Erythroblast (primary cell): ENCODE measurements around the gene ESYT2.

Experiments
- DNase-seq, 2 experiments: peaks; one replicate each; lab custom pipeline; 2025; lab: John Stamatoyannopoulos, UW
- GATA1 ChIP-seq: IDR thresholded peaks from 2 replicates; pipeline ENCODE4 v1.6.1; 2011; ENCODE audit warnings: low read depth, mild to moderate bottlenecking, control low read depth, low read length, moderate library complexity
- POLR2A ChIP-seq: IDR thresholded peaks from 2 replicates; pipeline ENCODE4 v1.6.1; 2011; ENCODE audit warnings: mild to moderate bottlenecking, low read length

ESYT2 gene

DNA sequence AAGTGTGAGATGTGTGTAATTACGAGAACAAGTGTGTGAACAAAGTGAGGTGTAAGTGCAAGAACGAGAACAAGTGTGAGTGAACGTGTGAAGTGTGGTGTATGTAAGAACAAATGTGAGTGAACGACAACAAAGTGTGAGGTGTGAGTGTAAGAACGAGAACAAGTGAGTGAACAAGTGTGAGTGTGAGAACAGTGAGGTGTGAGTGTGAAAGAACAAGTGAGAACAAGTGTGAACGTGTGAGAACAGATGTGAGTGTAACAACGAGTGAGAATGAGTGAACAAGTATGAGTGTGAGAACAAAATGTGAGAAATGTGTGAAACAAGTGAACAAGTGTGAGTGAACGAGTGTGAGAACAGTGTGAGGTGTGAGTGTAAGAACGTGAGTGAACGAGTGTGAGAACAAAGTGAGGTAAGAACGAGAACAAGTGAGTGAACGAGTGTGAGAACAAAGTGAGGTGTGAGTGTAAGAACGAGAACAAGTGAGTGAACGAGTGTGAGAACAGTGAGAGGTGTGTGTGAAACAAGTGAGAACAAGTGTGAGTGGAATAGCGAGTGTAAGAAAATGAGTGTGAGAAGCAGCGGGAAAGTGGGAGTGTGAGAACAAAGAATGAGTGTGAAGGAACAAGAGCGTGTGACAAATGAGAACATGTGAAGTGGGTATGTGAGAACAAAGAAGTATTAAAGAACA, 47.2 kb downstream of the ESYT2 start:
- DNase-seq: peak; percentile 28 to 36
- no peak for TF ChIP-seq GATA1
- no peak for TF ChIP-seq POLR2A

DNA sequence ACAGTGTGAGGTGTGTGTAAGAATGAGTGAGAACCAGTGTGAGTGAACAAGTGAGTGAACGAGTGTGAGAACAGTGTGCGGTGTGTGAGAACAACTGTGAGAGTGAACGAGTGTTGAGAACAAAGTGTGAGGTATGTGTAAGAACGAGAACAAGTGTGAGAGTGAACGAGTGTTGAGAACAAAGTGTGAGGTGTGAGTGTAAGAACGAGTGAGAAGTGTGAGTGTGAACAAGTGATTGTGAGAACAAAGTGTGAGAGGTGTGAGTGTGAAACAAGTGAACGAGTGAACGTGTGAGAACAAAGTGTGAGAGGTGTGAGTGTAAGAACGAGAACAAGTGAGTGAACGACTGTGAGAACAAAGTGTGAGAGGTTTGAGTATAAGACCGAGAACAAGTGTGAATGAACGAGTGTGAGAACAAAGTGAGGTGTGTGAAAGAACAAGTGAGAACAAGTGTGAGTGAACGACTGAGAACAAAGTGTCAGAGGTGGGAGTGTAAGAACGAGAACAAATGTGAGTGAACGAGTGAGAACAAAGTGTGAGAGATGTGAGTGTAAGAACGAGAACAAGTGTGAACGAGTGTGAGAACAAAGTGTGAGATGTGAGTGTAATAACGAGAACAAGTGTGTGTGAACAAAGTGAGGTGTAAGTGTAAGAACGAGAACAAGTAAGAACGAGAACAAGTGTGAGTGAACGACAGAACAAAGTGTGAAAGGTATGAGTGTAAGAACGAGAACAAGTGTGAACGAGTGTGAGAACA, 47.9 kb downstream of the ESYT2 start:
- TF ChIP-seq GATA1: no peak
- TF ChIP-seq POLR2A: no peak
- peak; percentile 28 to 36 for DNase-seq

DNA sequence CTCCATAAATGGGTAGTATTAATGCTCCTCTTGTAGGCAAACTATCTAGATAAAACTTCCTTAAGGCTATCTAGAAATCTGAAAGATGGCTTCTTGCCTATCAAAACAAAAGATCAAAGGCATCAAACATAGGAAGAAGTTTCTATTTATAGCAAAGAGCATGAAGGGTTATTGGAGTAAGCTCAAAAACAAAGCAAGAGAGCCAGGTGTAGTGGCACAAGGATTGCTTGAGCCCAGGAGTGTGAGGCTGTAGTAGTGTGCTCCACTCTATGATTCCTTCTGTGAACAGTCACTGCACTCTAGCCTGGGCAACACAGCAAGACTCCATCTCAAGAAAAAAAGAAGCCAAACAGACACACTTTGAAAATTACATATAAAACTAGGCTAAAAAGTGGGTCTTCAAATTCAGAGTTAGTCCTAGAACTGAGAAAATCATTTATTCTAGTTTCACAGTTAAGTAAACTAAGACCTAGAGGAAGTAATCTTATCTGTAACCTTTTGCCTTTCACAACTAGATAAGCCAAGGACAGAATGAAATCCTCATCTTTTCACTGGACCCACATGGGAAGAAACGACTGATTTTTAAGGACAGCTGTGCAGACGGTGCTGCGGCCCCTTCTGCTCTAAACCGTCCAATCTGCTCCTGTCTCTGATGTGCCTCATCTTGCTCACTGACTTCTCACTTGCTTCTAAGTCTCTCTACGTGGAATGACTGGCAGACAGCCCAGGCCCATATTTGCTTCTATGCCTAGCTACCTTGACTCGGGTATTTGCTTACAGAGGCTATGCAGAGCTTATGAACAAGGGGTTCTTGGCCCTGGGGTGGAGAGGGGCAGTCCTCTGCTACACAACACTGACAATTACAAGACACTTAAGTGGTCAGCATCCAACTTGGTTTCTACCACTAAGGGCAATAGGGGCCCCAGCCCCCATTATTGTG, 50.0 kb downstream of the ESYT2 start:
- DNase-seq: no peak
- TF ChIP-seq POLR2A: no peak
- no peak for TF ChIP-seq GATA1

DNA sequence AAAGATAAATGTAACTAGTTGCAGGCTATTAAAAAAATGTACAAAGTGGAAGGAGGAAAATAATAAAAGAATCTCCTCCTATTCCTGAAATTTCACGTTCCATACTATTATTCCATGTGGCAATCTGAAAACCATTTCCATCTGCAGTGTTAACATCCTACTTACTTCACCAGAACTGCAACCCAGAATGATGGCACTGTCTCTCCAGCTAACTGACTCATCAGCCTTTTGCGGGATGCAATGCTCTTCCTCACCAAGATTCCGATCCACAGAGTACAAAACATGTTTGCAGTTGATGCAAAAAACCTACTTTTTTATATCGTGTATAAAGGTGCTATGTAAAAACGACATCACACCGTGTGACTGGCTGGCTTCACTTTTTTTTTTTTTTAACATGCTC, 50.8 kb downstream of the ESYT2 start:
- DNase-seq: no peak
- no peak for TF ChIP-seq POLR2A
- TF ChIP-seq GATA1: no peak

DNA sequence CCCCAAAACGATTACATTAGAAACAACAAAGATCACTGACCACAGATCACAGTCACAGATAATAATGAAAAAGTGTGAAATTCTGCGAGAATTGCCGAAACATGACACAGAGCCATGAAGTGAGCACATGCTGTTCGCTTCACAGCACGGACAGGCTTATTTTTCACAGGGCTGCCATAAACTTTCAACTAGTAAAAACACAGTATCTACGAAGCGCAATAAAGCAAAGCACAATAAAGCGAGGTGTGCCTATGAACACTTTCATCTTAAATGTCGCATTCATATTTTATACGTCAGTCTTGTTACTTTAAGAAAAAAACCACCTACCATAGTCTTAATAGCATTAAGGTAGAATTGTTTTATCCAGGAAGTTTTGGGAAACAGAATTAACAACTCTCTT, 51.5 kb downstream of the ESYT2 start:
- no peak for DNase-seq
- TF ChIP-seq POLR2A: no peak
- no peak for TF ChIP-seq GATA1

DNA sequence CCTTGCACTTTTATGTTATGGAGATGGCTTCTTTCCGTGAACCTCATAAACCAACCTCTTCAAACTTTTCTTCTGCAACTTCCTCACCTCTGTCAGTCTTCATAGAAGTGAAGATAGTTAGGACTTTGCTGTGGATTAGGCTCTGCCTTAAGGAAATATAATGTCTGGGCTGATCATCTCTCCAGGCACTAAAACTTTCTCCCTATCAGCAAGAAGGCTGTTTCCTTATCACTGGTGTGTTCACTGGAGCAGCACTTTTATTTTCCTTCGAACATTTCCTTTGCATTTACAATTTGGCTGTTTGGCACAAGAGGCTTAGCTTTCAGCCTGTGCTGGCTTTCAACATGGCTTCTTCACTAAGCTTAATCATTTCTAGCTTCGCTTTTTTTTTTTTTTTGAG, 52.8 kb downstream of the ESYT2 start:
- no peak for DNase-seq
- TF ChIP-seq POLR2A: no peak
- no peak for TF ChIP-seq GATA1

DNA sequence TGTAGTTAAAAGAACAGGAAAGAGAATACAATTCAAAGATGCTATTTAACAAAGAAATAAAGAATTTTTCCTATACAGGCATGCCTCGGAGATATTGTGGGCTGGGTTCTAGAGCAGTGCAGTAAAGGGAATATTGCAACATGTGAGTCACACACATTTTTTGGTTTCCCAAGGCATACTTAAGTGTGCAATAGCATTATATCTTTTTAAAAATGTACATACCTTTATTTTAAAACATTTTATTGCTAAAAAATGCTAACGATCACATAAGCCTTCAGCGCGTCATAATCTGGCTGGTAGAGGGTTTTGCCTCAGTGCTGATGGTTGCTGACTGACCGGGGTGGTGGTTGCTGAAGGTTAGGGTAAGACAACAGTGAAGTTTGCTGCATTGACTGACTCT, 54.4 kb downstream of the ESYT2 start:
- no peak for TF ChIP-seq GATA1
- no peak for TF ChIP-seq POLR2A
- DNase-seq: no peak

DNA sequence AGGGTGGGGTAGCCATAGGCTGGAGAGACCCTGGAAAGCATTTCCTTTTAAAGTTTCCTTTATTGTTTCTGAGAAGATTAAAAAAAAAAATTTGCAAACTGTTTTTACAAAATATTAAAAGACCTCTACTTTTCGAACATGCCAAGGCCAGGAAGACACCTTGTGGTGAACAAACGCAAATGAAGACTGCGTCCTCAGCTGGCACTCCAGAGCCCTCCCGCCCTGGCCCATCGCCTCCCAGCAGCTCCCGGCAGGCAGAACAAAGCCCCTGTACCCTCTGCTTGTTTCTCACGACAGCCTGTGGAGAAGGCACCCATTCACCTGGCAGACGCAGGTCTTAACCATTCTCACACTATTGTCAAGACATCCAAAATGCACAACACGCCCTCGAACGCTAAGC, 56.4 kb downstream of the ESYT2 start:
- DNase-seq: no peak
- no peak for TF ChIP-seq GATA1
- TF ChIP-seq POLR2A: no peak

DNA sequence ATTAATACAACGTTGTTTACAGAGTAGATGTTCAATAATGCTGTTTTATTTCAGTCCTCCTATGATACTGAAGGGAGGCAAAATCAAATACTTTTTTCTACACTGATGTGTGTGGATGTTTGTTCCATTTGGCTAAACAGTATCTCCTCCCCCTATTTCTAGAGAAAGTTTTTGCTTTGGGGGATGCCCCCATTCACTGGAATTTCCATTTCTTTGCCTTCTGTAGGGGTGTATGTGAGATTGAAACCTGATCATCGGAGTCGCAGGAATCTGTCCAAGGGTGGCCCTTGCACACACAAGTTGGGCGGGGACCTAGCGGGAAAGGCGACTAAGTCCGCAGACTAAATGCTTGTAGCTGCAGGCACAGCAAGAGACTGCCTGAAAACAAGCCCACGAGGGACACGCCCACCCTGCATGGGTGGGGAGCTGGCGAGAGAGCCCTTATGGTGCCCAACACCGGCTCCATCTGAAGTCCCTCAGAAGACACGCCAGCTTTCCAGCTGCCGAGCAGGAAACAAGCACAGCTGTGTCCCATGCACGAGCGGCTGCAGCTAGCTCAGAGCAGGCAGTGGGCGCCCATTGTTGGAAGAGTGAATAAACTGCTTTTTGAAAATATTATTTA, 58.0 kb downstream of the ESYT2 start:
- no peak for DNase-seq
- no peak for TF ChIP-seq POLR2A
- no peak for TF ChIP-seq GATA1

DNA sequence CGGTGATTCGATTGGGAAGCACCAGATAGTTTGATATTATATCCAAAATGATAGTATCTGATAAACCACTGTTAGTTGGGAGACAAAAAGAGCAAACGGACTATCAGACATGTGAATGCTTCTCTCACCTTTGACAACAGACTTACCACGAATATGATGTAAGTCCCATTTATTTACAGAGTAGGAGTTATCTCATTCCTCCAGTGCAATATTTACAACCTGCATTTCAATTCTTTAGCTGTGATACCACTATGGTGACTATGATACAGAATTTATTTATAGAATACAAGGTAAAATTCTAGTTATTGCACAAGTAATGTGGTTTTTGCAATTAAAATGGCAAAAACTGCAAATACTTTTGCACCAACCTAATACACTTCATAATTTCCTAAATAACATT, 61.6 kb downstream of the ESYT2 start:
- no peak for DNase-seq
- TF ChIP-seq GATA1 (no peak), POLR2A (no peak)

DNA sequence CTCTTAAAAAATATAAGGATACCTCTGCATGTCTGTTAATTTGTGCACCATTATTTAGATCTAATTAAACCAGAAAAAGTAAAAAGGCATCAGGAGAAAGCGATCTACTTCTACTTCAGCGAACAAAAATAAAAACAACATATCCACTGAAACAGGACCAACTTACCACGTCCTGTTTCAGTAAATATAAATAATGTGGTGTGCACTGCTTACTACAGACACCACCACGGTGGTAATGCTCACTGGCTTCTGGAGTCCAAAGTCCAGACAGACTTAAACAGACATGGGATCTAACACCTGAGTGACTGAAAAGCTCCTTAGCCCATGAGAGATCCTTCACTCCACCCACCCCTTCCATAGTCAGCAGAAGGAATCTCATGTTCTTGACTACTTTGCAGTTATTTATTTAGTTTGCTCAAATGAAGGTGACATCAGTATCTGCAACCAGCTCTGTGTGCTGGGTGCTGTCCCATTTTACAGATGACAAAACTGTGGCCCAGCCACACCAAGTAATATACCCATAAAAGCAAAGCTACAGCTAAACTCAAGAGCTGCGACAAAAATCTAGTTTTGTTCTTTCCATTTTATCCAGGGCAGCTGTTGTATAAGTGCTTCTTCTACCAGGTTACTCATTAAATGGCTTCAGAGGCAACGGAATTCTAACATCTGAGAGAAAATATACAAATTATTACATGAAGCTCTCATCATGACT, 62.6 kb downstream of the ESYT2 start:
- DNase-seq: no peak
- no peak for TF ChIP-seq GATA1
- no peak for TF ChIP-seq POLR2A

DNA sequence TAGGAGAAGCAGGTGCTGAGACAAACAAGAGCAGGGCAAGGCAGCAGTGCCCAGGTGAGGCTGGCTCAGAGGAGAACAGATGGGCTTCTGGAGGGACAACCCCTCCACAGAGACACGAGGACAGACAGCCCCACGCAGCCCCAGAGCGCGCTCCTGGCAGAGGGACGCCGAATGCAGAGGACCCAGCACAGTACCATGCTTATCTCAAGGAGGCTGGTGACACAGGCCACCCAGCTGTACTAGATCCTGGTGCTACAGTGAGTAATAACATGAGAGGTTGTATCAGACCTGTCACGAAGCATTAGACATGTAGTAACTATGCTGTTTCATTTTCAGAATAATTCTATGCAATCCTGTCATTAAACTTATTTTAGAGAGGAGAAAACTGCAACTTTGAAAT, 64.3 kb downstream of the ESYT2 start:
- DNase-seq: no peak
- TF ChIP-seq GATA1: no peak
- no peak for TF ChIP-seq POLR2A

DNA sequence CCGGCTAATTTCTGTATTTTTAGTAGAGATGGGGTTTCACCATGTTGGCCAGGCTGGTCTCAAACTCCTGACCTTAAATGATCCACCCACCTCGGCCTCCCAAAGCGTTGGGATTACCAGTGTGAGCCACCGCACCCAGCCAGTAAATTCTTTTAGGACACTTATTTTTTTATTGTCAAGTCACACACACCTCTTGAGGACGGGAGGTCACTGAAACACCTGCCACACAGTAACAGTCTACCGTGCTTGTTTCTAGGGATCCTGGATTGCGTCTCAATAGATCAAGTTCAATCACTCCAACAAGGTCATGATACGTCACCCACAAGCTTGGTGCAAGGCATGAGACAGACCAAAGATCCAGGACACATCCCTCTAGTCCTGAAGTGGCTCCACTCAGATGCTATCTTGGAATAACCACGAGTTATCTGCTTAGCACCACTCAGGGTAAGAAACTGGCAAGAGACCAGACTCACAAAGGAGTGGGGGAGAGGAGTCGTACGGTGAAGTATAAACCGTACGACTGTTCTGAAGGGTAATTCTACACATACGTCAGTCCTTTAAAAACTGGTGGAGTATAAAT, 65.8 kb downstream of the ESYT2 start:
- TF ChIP-seq POLR2A: no peak
- TF ChIP-seq GATA1: no peak
- peak in 1 of 2 experiments; percentile 30 for DNase-seq
